IMR-90 (cell line): ENCODE results near the gene EIF2A. TPM values are rescaled to one million over a fixed set of nuclear protein-coding genes. Genes with fewer than 3 reads are reported as not detected.

Source experiments
- ATAC-seq: fragments of 200-7000 bp; cut with Tn5 transposase; 2 replicates; pipeline ENCODE4 v1.9.1; 2020; ENCODE audit warnings: low read depth, mild to moderate bottlenecking, moderate library complexity
- Bru-seq: library from RNA; stranded (reverse); fragments of 400-500 nt; gene quantifications from one replicate; lab custom pipeline; 2021; lab: Mats Ljungman, UMichigan
- BruChase-seq, 2 experiments: library from RNA; stranded (reverse); fragments of 400-500 nt; gene quantifications; one replicate each; lab custom pipeline; 2021; lab: Mats Ljungman, UMichigan
- BruUV-seq: library from RNA; stranded (reverse); fragments of 400-500 nt; replicated peaks from 2 replicates; lab custom pipeline; 2021; lab: Mats Ljungman, UMichigan
- CTCF ChIA-PET: fragments of 300-600 bp; formaldehyde crosslinking; extraction: SDS; loops from one replicate; lab custom pipeline; 2021; ENCODE audit warnings: antibody characterized with exemption; lab: Yijun Ruan, JAX
- POLR2A ChIA-PET: fragments of 300-600 bp; sonication (Branson Sonifier 250); formaldehyde crosslinking; loops from one replicate; lab custom pipeline; 2022; ENCODE audit warnings: antibody characterized with exemption; ENCODE audit not compliant: unreplicated experiment; lab: Charles Lee
- DNase-seq: peaks from one replicate; pipeline ENCODE4 v3.0.0; 2013
- H2AFZ ChIP-seq: replicated peaks from 2 replicates; pipeline ENCODE3; 2013; ENCODE audit warnings: low read length, mild to moderate bottlenecking; ENCODE audit not compliant: poor library complexity
- H2AK5ac ChIP-seq: 2 replicates; pipeline ENCODE4 v1.6.1; 2013; ENCODE audit warnings: low read depth, low read length, inconsistent platforms
- H2AK9ac ChIP-seq: replicated peaks from 2 replicates; pipeline ENCODE3; 2013; ENCODE audit warnings: mild to moderate bottlenecking, low read depth, low read length, moderate library complexity; ENCODE audit not compliant: poor library complexity
- H2BK120ac ChIP-seq: 2 replicates; pipeline ENCODE4 v1.6.1; 2013; ENCODE audit warnings: low read depth, low read length, inconsistent platforms
- H2BK15ac ChIP-seq: 3 replicates; pipeline ENCODE4 v1.6.1; 2013; ENCODE audit warnings: low read depth, low read length, inconsistent platforms
- H2BK20ac ChIP-seq: 2 replicates; pipeline ENCODE4 v1.6.1; 2013; ENCODE audit warnings: low read depth, mild to moderate bottlenecking, inconsistent platforms, low read length, moderate library complexity
- H2BK5ac ChIP-seq: 2 replicates; pipeline ENCODE4 v1.6.1; 2013; ENCODE audit warnings: mild to moderate bottlenecking, low read depth, low read length, inconsistent platforms; ENCODE audit not compliant: poor library complexity, severe bottlenecking
- H3K14ac ChIP-seq: replicated peaks from 2 replicates; pipeline ENCODE4 v1.6.1; 2013; ENCODE audit warnings: low read depth, low read length, inconsistent platforms
- H3K18ac ChIP-seq: 2 replicates; pipeline ENCODE4 v1.6.1; 2013; ENCODE audit warnings: low read depth, low read length, control low read depth
- H3K23ac ChIP-seq: 2 replicates; pipeline ENCODE4 v1.6.1; 2013; ENCODE audit warnings: low read depth, low read length, inconsistent platforms
- H3K27ac ChIP-seq: 2 replicates; pipeline ENCODE4 v1.5.1; 2013; ENCODE audit warnings: mild to moderate bottlenecking, control low read depth, low read length; ENCODE audit not compliant: insufficient read depth
- H3K27me3 ChIP-seq: 2 replicates; pipeline ENCODE4 v1.6.1; 2013; ENCODE audit warnings: low read length; ENCODE audit not compliant: control insufficient read depth, insufficient read depth
- H3K36me3 ChIP-seq: 2 replicates; pipeline ENCODE4 v1.6.1; 2013; ENCODE audit warnings: low read length, mixed read lengths; ENCODE audit not compliant: control insufficient read depth, insufficient read depth
- H3K4ac ChIP-seq: 2 replicates; pipeline ENCODE4 v1.6.1; 2013; ENCODE audit warnings: low read depth, low read length, inconsistent platforms
- H3K4me1 ChIP-seq: 2 replicates; pipeline ENCODE4 v1.6.1; 2013; ENCODE audit warnings: low read length, mixed read lengths; ENCODE audit not compliant: control insufficient read depth, insufficient read depth
- H3K4me2 ChIP-seq: 2 replicates; pipeline ENCODE4 v1.6.1; 2013; ENCODE audit warnings: low read depth, mild to moderate bottlenecking, control low read depth, low read length, moderate library complexity
- H3K4me3 ChIP-seq: 2 replicates; pipeline ENCODE4 v1.5.1; 2013; ENCODE audit warnings: low read depth, mild to moderate bottlenecking, control low read depth, low read length, moderate library complexity; ENCODE audit not compliant: insufficient read depth
- H3K56ac ChIP-seq: 2 replicates; pipeline ENCODE4 v1.6.1; 2013; ENCODE audit warnings: low read length, inconsistent platforms; ENCODE audit not compliant: insufficient read depth; ENCODE audit errors: extremely low read depth
- H3K79me1 ChIP-seq, 2 experiments: 2 replicates each; pipeline ENCODE4 v1.6.1; 2013; ENCODE audit warnings: low read length in 2 of 2, inconsistent platforms in 1 of 2, low read depth in 1 of 2
- H3K9ac ChIP-seq: 2 replicates; pipeline ENCODE4 v1.6.1; 2013; ENCODE audit warnings: low read depth, low read length, control low read depth
- H3K9me1 ChIP-seq: 2 replicates; pipeline ENCODE4 v1.6.1; 2013; ENCODE audit warnings: low read length, inconsistent platforms; ENCODE audit not compliant: insufficient read depth
- H3K9me3 ChIP-seq: 2 replicates; pipeline ENCODE4 v1.6.1; 2013; ENCODE audit warnings: low read length; ENCODE audit not compliant: control insufficient read depth, insufficient read depth
- H4K20me1 ChIP-seq: 2 replicates; pipeline ENCODE4 v1.6.1; 2013; ENCODE audit warnings: low read length, inconsistent platforms; ENCODE audit not compliant: insufficient read depth
- H4K5ac ChIP-seq: 2 replicates; pipeline ENCODE4 v1.6.1; 2013; ENCODE audit warnings: mild to moderate bottlenecking, low read depth, low read length, control low read depth
- H4K8ac ChIP-seq, 2 experiments: 2 replicates each; pipeline ENCODE4 v1.6.1; 2013; ENCODE audit warnings: low read depth in 2 of 2, low read length in 2 of 2, control low read depth in 1 of 2, inconsistent platforms in 1 of 2
- H4K91ac ChIP-seq: 2 replicates; pipeline ENCODE4 v1.6.1; 2013; ENCODE audit warnings: low read depth, low read length, inconsistent platforms; ENCODE audit not compliant: insufficient read depth
- BHLHE40 ChIP-seq: fragments of 150-350 bp; IDR thresholded peaks from 2 replicates; pipeline ENCODE4 v1.6.1; 2016; ENCODE audit warnings: mild to moderate bottlenecking, low read depth, low read length
- CEBPB ChIP-seq: IDR thresholded peaks from 2 replicates; pipeline ENCODE4 v1.6.1; 2012; ENCODE audit warnings: low read depth, low read length, improper control_type of control experiment
- CHD1 ChIP-seq: IDR thresholded peaks from 2 replicates; pipeline ENCODE4 v1.6.1; 2012; ENCODE audit warnings: low read depth, low read length, improper control_type of control experiment
- ELK1 ChIP-seq: fragments of 150-350 bp; IDR thresholded peaks from 2 replicates; pipeline ENCODE4 v1.6.1; 2016; ENCODE audit warnings: low read depth, mild to moderate bottlenecking, low read length, moderate library complexity, borderline replicate concordance
- FOS ChIP-seq: fragments of 150-350 bp; IDR thresholded peaks from 2 replicates; pipeline ENCODE4 v1.6.1; 2016; ENCODE audit warnings: low read depth, low read length
- MAFK ChIP-seq: IDR thresholded peaks from 2 replicates; pipeline ENCODE4 v1.6.1; 2012; ENCODE audit warnings: low read depth, low read length, improper control_type of control experiment
- MAZ ChIP-seq: IDR thresholded peaks from 2 replicates; pipeline ENCODE4 v1.6.1; 2012; ENCODE audit warnings: low read depth, mild to moderate bottlenecking, low read length, improper control_type of control experiment, moderate library complexity, borderline replicate concordance
- MXI1 ChIP-seq: IDR thresholded peaks from 2 replicates; pipeline ENCODE4 v1.6.1; 2012; ENCODE audit warnings: low read depth, mild to moderate bottlenecking, low read length, moderate library complexity, borderline replicate concordance
- RCOR1 ChIP-seq: IDR thresholded peaks from 2 replicates; pipeline ENCODE4 v1.6.1; 2012; ENCODE audit warnings: mild to moderate bottlenecking, low read length, improper control_type of control experiment; ENCODE audit not compliant: insufficient replicate concordance
- RFX5 ChIP-seq: IDR thresholded peaks from 2 replicates; pipeline ENCODE4 v1.8.0; 2012; ENCODE audit warnings: low read depth, mild to moderate bottlenecking, low read length, moderate library complexity
- WGBS, 2 experiments: methylation state at CpG; one replicate each; pipeline versions ENCODE4 v1.1.5 to v1.1.7; 2013; ENCODE audit warnings: missing lambda C conversion rate in 2 of 2; ENCODE audit not compliant: insufficient read length in 1 of 2; ENCODE audit errors: extremely low coverage in 2 of 2; 5-methylcytosine and 5-hydroxymethylcytosine counted together
- dilution Hi-C: fragments of 300-500 bp; cut with HindIII; formaldehyde crosslinking; loops from one replicate; pipeline ENCODE4 v1.14.3; 2018; ENCODE audit warnings: low sequenced_read_pairs; ENCODE audit not compliant: unreplicated experiment
- in situ Hi-C: fragments of 300-500 bp; cut with MboI; formaldehyde crosslinking; loops from 3 replicates; pipeline ENCODE4 v1.14.3; 2019; ENCODE audit warnings: low sequenced_read_pairs, inconsistent platforms, mixed read lengths
- intact Hi-C: fragments of 100-400 bp; cut with micrococcal nuclease; formaldehyde crosslinking; loops from 2 replicates; pipeline ENCODE4 v1.10.0; 2022
- long read RNA-seq: library from polyadenylated mRNA; unstranded; transcript quantifications from one replicate; pipeline ENCODE4 v2.0.0, GENCODE V29; 2021; ENCODE audit not compliant: unreplicated experiment
- polyA plus RNA-seq, 3 experiments: library from polyadenylated mRNA; depleted of rRNA; stranded (reverse); fragments of >200 nt; gene quantifications; 2 replicates each; pipeline ENCODE4 v1.2.3, GENCODE V29; 2012; ENCODE audit warnings: low replicate concordance in 1 of 3
- total RNA-seq: library from RNA; depleted of rRNA; stranded (reverse); fragments of >200 nt; gene quantifications from 2 replicates; pipeline ENCODE4 v1.2.3, GENCODE V29; 2012; rRNA removed
- TF ChIP-seq, protein P1 (sequence below): conservative IDR thresholded peaks from 2 replicates; pipeline ENCODE4 v1.5.1; 2012; ENCODE audit warnings: mild to moderate bottlenecking, low read depth, low read length, improper control_type of control experiment

EIF2A gene
- 138 and 166 TPM in 2 replicates for total RNA-seq
- polyA plus RNA-seq (2012; rRNA removed): 58.6 and 61.2 TPM in 2 replicates
- polyA plus RNA-seq (2012; cell fraction: cytosol; rRNA removed): 22.8 and 26.1 TPM in 2 replicates
- 11.6 and 71.5 TPM in 2 replicates for polyA plus RNA-seq (2012; cell fraction: nucleus; rRNA removed; ENCODE audit: low replicate concordance)
- Bru-seq, nascent RNA: percentile 85 among the genes with signal in this experiment
- percentile 77 among the genes with signal in this experiment for BruChase-seq, experiment 1, labeled RNA remaining after a 6-hour chase
- percentile 73 among the genes with signal in this experiment for BruChase-seq, experiment 2, labeled RNA remaining after a 2-hour chase
- long read RNA-seq, transcript EIF2A-203 (14 exons, 2,198 nt): major isoform, 58 of 72 reads
- long read RNA-seq, partial matches to known transcripts: 6 of 72 reads
- long read RNA-seq, other reads (novel, unspliced or antisense): 7 of 72 reads

GRCh38 chr3:150546226-150547044, at the start of gene EIF2A, which contains the start of gene SERP1:
Gene EIF2A (plus strand): TSS chr3:150546787. CDS start chr3:150546803, 16 bp downstream.
Gene SERP1 (minus strand): TSS chr3:150546496. CDS start chr3:150546135, 361 bp downstream.
- Histone ChIP-seq H3K56ac (peak within 1 kb of the TSS; percentile 97), H2AK9ac (peak within 1 kb of the TSS; percentile 89), H3K36me3 (no peaks in the 10 kb centered on the region), H4K5ac (peak within 1 kb of the TSS; percentile 87), H3K9ac (peak within 1 kb of the TSS; percentile 90), H2BK5ac (peak within 1 kb of the TSS; percentile 93), H4K20me1 (peaks cover 33% of the 10 kb centered on the region; the same call in 1 of the 2 replicates), H2BK120ac (peak within 1 kb of the TSS; percentile 95), H3K23ac (peak within 1 kb of the TSS; percentile 99), H4K8ac (peak within 1 kb of the TSS; percentile 81 to 97), H3K9me3 (no peaks in the 10 kb centered on the region), H3K27me3 (no peaks in the 10 kb centered on the region), H3K14ac (peak within 1 kb of the TSS; percentile 98), H3K9me1 (no peaks in the 10 kb centered on the region), H3K4me2 (peak within 1 kb of the TSS; percentile 98), H3K18ac (peak within 1 kb of the TSS; percentile 89), H3K79me1 (peaks cover 12 to 49% of the 10 kb centered on the region in 2 experiments), H3K4me1 (no peaks in the 10 kb centered on the region), H2BK20ac (peak within 1 kb of the TSS; percentile 45; the same call in 1 of the 2 replicates), H2BK15ac (peak within 1 kb of the TSS; percentile 13; the same call in 1 of the 3 replicates), H3K27ac (peak within 1 kb of the TSS; percentile 87), H3K4me3 (peak within 1 kb of the TSS; percentile 90), H2AK5ac (peak within 1 kb of the TSS; percentile 85), H2AFZ (peak within 1 kb of the TSS; percentile 93), H4K91ac (peak within 1 kb of the TSS; percentile 92), H3K4ac (peak within 1 kb of the TSS; percentile 98)
- intact Hi-C loops: no loop called here
- ChIA-PET CTCF (interaction anchor here (0.6 to 1.8 kb wide), 2 partner anchors 12 to 569 kb away, joined by 3 to 4 read pairs; no protein-coding TSS in a partner anchor), POLR2A (interaction anchor here (0.6 to 0.9 kb wide), 2 partner anchors 14 to 216 kb away, joined by 3 read pairs; no protein-coding TSS in a partner anchor)
- BruUV-seq: no TSS peak
- ATAC-seq: peak; percentile 96
- dilution Hi-C loops: no loop called here
- in situ Hi-C loops: no loop called here
- 0% methylated on average over 22 of the region's 86 CpGs; no CpG with 5 or more reads in 1 of the 2 experiments for WGBS, 2 experiments
- peak; percentile 99 for DNase-seq
- TF ChIP-seq MAZ (peak; percentile 96), ELK1 (0 out of 2 replicates have a peak, but pooled peaks have one; percentile 52), BHLHE40 (peak; percentile 35; the same call in 1 of the 2 replicates), FOS (no peak), CHD1 (no peak), MAFK (peak; percentile 55), CEBPB (peak; percentile 35; the same call in 1 of the 2 replicates), RFX5 (no peak), RCOR1 (no peak), MXI1 (peak; percentile 93)
- TF ChIP-seq, protein P1, sequence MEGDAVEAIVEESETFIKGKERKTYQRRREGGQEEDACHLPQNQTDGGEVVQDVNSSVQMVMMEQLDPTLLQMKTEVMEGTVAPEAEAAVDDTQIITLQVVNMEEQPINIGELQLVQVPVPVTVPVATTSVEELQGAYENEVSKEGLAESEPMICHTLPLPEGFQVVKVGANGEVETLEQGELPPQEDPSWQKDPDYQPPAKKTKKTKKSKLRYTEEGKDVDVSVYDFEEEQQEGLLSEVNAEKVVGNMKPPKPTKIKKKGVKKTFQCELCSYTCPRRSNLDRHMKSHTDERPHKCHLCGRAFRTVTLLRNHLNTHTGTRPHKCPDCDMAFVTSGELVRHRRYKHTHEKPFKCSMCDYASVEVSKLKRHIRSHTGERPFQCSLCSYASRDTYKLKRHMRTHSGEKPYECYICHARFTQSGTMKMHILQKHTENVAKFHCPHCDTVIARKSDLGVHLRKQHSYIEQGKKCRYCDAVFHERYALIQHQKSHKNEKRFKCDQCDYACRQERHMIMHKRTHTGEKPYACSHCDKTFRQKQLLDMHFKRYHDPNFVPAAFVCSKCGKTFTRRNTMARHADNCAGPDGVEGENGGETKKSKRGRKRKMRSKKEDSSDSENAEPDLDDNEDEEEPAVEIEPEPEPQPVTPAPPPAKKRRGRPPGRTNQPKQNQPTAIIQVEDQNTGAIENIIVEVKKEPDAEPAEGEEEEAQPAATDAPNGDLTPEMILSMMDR: 0 out of 2 replicates have a peak, but pooled peaks have one; percentile 4
